SHP77 treated with DMSO at 0.1 percent for 48 hours (cell line): ENCODE results near the gene SFTPD.
"Not testable (repeated sequence)": the region's sequence is repeated elsewhere in the genome, so short reads cannot be mapped to it uniquely, and the experiment has no call there.

Source experiments
- DNase-seq: peaks from one replicate; lab custom pipeline; 2025; lab: John Stamatoyannopoulos, UW

The SFTPD gene

GRCh38 chr10:79948976-79949722 lies at the start of gene SFTPD:
Gene SFTPD (minus strand): TSS chr10:79949105. CDS start chr10:79946659, 2,446 bp downstream.
- DNase-seq, result no peak

- DNase-seq, result no peak
Measured at GRCh38 chr10:79995979-79996634, 47.2 kb upstream of the SFTPD start.

- DNase-seq, result no peak
Measured at GRCh38 chr10:79994556-79994955, 45.7 kb upstream of the SFTPD start.

GRCh38 chr10:79988199-79988598 lies 39.3 kb upstream of the SFTPD start:
- DNase-seq, result not testable (repeated sequence)

- DNase-seq, result not testable (repeated sequence)
Measured at GRCh38 chr10:79986661-79987060, 37.8 kb upstream of the SFTPD start.

- DNase-seq, result no peak
Measured at GRCh38 chr10:79985481-79986072, 36.7 kb upstream of the SFTPD start.

- DNase-seq, result no peak
Measured at GRCh38 chr10:79984851-79985250, 35.9 kb upstream of the SFTPD start.

- DNase-seq, result no peak
Measured at GRCh38 chr10:79983286-79983909, 34.5 kb upstream of the SFTPD start.

GRCh38 chr10:79982861-79983260 lies 34.0 kb upstream of the SFTPD start:
- DNase-seq, result no peak

GRCh38 chr10:79982362-79982800 lies 33.5 kb upstream of the SFTPD start:
- no peak for DNase-seq

GRCh38 chr10:79981450-79982361 lies 32.8 kb upstream of the SFTPD start:
- DNase-seq, result no peak

GRCh38 chr10:79980711-79981110 lies 31.8 kb upstream of the SFTPD start:
- DNase-seq, result no peak

GRCh38 chr10:79979976-79980687 lies 31.2 kb upstream of the SFTPD start:
- DNase-seq, result no peak

GRCh38 chr10:79979310-79979975 lies 30.5 kb upstream of the SFTPD start:
- no peak for DNase-seq

GRCh38 chr10:79976999-79977398 lies 28.1 kb upstream of the SFTPD start:
- DNase-seq, result no peak

GRCh38 chr10:79970062-79970461 lies 21.2 kb upstream of the SFTPD start:
- DNase-seq, result no peak

- no peak for DNase-seq
Measured at GRCh38 chr10:79947787-79948424, 999 bp downstream of the SFTPD start.

GRCh38 chr10:79947083-79947415 lies 1.9 kb downstream of the SFTPD start:
- DNase-seq, result no peak

GRCh38 chr10:79946271-79947082 lies 2.4 kb downstream of the SFTPD start:
- no peak for DNase-seq
